ENCODE measurements around the gene PLAAT5. TPM values are rescaled to one million over a fixed set of nuclear protein-coding genes. Genes with fewer than 3 reads are reported as not detected.

PLAAT5 gene
- total and polyA plus RNA-seq, 2 of the 8 experiments (the other 6 are each of a cell fraction or from before 2014, with no cell fraction given) = 16.0 to 18.7 TPM

- Histone ChIP-seq H4K5ac (ENCODE audit: insufficient read length, low read depth, low read length) (no peak overlapping the region), H2BK15ac (ENCODE audit: low read length) (no peak overlapping the region), H3K9ac (replicated peaks in 1 of 4; ENCODE audit: extremely low read depth in 1 of 4, low read depth in 3 of 4, low read length in 3 of 4) (no peak overlapping the region), H3K56ac (replicated peaks; ENCODE audit: insufficient read length, low read depth, low read length) (no peak overlapping the region), H4K91ac (replicated peaks; ENCODE audit: insufficient read length, low read length) (no peak overlapping the region), H3K23me2 (ENCODE audit: low read depth, low read length) (peaks cover 7% of the 10 kb centered on the region; the same call in 1 of the 2 replicates), H2AFZ (ENCODE audit: low read length) (no peak overlapping the region), H3K14ac (ENCODE audit: insufficient read length) (no peak overlapping the region), H3K27me3 (replicated peaks in 1 of 4; ENCODE audit: control insufficient read depth in 3 of 4, extremely low read depth in 1 of 4, insufficient read depth in 3 of 4, low read length in 3 of 4) (no peaks in the 10 kb centered on the region; a peak in 1 of 7 replicates), H3K27ac (ENCODE audit: low read depth, low read length) (no peak overlapping the region), H3K79me1 (ENCODE audit: low read depth, low read length) (no peaks in the 10 kb centered on the region), H2BK12ac (ENCODE audit: low read depth, low read length) (no peak overlapping the region), H2BK120ac (replicated peaks; ENCODE audit: low read depth, low read length) (no peak overlapping the region), H2BK20ac (ENCODE audit: low read length) (peak overlapping the region; percentile 52; the same call in 1 of the 2 replicates), H4K8ac (ENCODE audit: extremely low read depth, insufficient read depth, low read length) (no peak overlapping the region), H4K20me1 (replicated peaks in 1 of 2; ENCODE audit: control insufficient read depth in 1 of 2, insufficient read depth in 2 of 2, low read length in 2 of 2) (no peaks in the 10 kb centered on the region), H3K79me2 (ENCODE audit: control insufficient read depth in 1 of 2, insufficient read depth in 2 of 2, low read length in 2 of 2) (no peaks in the 10 kb centered on the region), H3K36me3 (ENCODE audit: control insufficient read depth in 2 of 4, insufficient read depth in 4 of 4, low read length in 3 of 4) (peaks cover 0 to 8% (median 3%) of the 10 kb centered on the region in 4 experiments; a peak in 3 of 8 replicates), H3K4me3 (ENCODE audit: extremely low read depth in 1 of 4, insufficient read depth in 2 of 4, low read depth in 3 of 4, low read length in 4 of 4) (peak overlapping the region in 1 of 4 experiments; percentile 69; a peak in 2 of 8 replicates), H3K9me3 (ENCODE audit: insufficient read depth in 2 of 2, low read depth in 1 of 2, low read length in 1 of 2) (peaks cover 12 to 23% of the 10 kb centered on the region in 2 experiments; a peak in 3 of 4 replicates), H3K4me2 (ENCODE audit: insufficient read depth in 1 of 2, low read depth in 2 of 2, low read length in 2 of 2) (peak overlapping the region in 1 of 2 experiments; percentile 62; a peak in 2 of 4 replicates), H3K18ac (ENCODE audit: extremely low read depth, low read length) (no peak overlapping the region), H3K4me1 (replicated peaks in 1 of 4; ENCODE audit: control insufficient read depth in 3 of 4, insufficient read depth in 4 of 4, low read length in 3 of 4) (peaks cover 6 to 10% (median 9%) of the 10 kb centered on the region in 4 experiments; a peak in 5 of 7 replicates), H2BK5ac (ENCODE audit: low read depth, low read length) (no peak overlapping the region), H3K23ac (ENCODE audit: insufficient read length) (no peak overlapping the region), H3K4ac (replicated peaks; ENCODE audit: insufficient read length, low read depth, low read length) (no peak overlapping the region), H2AK5ac (ENCODE audit: low read depth, low read length) (no peak overlapping the region)
- DNase-seq (ENCODE audit: low read depth in 1 of 2, low spot score in 2 of 2) (no peak), FAIRE-seq (no peak)
- WGBS, 2 experiments (ENCODE audit: extremely low coverage in 1 of 2, insufficient coverage in 1 of 2, insufficient read length in 1 of 2, insufficient replicate concordance in 2 of 2, low coverage in 1 of 2, low lambda C conversion rate in 2 of 2, missing lambda C conversion rate in 1 of 2) = 70% methylated on average over 1 of the region's 1 CpG; no CpG with 5 or more reads in 1 of the 2 experiments
- CTCF ChIA-PET (ENCODE audit: partially characterized antibody) = interaction anchor here (0.7 to 5.4 kb wide), 11 partner anchors 9 to 306 kb away, joined by 3 to 63 read pairs (median 3); partner anchors contain the start of gene LGALS12
- POLR2A ChIA-PET (ENCODE audit: partially characterized antibody) = interaction anchor here (0.7 to 1.6 kb wide), 3 partner anchors 8 to 41 kb away, joined by 3 to 4 read pairs (median 4); no protein-coding TSS in a partner anchor
- no peak for TF ChIP-seq SUZ12 (IDR thresholded peaks at IDR 0.05; ENCODE audit: low read length)
- TF ChIP-seq BRCA1 (IDR thresholded peaks at IDR 0.05; ENCODE audit: low read depth, low read length) = no peak
- no peak for TF ChIP-seq ATF2 (IDR thresholded peaks at IDR 0.05; ENCODE audit: low read length)
- no peak for TF ChIP-seq USF2 (IDR thresholded peaks at IDR 0.05; ENCODE audit: low read length)
- TF ChIP-seq CREB1 (IDR thresholded peaks at IDR 0.05) = no peak
- no peak for TF ChIP-seq NANOG (IDR thresholded peaks at IDR 0.05; ENCODE audit: insufficient read depth, low read depth, low read length, poor library complexity, severe bottlenecking)
- no peak for TF ChIP-seq ATF3 (IDR thresholded peaks at IDR 0.05; ENCODE audit: insufficient read depth, low read depth, low read length)
- TF ChIP-seq ASH2L (IDR thresholded peaks at IDR 0.05; ENCODE audit: low read length) = no peak
- TF ChIP-seq RBBP5 (IDR thresholded peaks at IDR 0.05; ENCODE audit: borderline replicate concordance, low read depth, low read length) = no peak
- no peak for TF ChIP-seq KDM1A (IDR thresholded peaks at IDR 0.05; ENCODE audit: borderline replicate concordance, low read length)
These were observed 2.2 kb downstream of the PLAAT5 start for GRCh38 chr11:63488789-63489188.
